ENCODE results near the gene CENPP. TPM values are rescaled to one million over a fixed set of nuclear protein-coding genes. Genes with fewer than 3 reads are reported as not detected.

Gene CENPP
- total RNA-seq, 1 donor from 2014 or later, result 1.9 TPM

DNA sequence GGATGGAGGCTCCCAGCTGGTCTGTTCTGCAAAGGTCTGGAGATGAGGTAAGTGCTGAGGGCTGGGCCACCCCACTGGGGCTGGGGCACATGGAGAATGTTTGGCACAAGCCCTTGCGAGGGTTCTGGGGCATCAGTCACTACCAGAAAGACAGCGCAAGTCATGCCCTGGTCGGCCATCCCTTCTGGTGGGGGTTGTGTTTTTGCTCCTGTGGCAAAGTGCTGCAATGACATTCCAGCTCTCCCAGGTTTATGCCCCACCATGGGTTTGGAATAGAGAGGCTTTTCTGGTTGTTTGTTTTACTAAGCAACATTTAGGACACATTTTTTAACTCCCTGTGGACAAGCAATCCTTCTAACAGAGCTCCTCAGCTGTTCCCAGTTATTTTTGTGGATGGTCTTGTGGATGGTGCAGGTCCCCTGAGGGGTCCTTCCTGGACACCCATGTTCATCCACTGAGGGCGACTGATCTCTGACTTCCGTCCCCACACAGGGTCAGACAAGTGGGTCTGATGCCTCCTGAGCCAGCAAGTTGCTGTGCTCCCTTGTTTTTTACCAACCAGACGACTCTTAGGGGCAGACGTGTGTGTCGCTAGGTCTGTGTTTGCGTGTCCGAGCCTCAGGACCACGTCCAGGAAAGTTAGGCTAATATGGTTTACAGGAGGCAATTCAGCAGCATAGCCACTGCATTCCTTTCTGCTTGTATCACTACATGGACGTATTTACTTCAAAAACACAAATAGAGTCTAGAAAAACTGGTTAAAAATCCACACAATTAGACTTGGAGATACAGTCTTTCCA is 274.9 kb downstream of the CENPP start:
- H3K4me2 ChIP-seq (ENCODE audit: low read length), result peak overlapping the region; percentile 72
- no peak for TF ChIP-seq EZH2 (IDR thresholded peaks at IDR 0.05; ENCODE audit: insufficient read depth, low read length)
- TF ChIP-seq, protein P1, sequence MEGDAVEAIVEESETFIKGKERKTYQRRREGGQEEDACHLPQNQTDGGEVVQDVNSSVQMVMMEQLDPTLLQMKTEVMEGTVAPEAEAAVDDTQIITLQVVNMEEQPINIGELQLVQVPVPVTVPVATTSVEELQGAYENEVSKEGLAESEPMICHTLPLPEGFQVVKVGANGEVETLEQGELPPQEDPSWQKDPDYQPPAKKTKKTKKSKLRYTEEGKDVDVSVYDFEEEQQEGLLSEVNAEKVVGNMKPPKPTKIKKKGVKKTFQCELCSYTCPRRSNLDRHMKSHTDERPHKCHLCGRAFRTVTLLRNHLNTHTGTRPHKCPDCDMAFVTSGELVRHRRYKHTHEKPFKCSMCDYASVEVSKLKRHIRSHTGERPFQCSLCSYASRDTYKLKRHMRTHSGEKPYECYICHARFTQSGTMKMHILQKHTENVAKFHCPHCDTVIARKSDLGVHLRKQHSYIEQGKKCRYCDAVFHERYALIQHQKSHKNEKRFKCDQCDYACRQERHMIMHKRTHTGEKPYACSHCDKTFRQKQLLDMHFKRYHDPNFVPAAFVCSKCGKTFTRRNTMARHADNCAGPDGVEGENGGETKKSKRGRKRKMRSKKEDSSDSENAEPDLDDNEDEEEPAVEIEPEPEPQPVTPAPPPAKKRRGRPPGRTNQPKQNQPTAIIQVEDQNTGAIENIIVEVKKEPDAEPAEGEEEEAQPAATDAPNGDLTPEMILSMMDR (IDR thresholded peaks at IDR 0.05; ENCODE audit: insufficient read depth, low read depth, low read length), result no peak
- no peaks in the 10 kb centered on the region for H3K27me3 ChIP-seq (ENCODE audit: insufficient read depth, low read length)
- Mint-ChIP-seq H3K27me3 (ENCODE audit: low read depth, unreplicated experiment) (no peaks in the 10 kb centered on the region), H3K4me3 (ENCODE audit: unreplicated experiment) (no peak overlapping the region), H3K36me3 (ENCODE audit: low read depth, unreplicated experiment) (peaks cover 7% of the 10 kb centered on the region), H3K9me3 (ENCODE audit: unreplicated experiment) (peaks cover 4% of the 10 kb centered on the region), H3K27ac (ENCODE audit: unreplicated experiment) (peak overlapping the region; percentile 78), H3K4me1 (ENCODE audit: low read depth, unreplicated experiment) (peaks cover 15% of the 10 kb centered on the region)
- H2AFZ ChIP-seq (ENCODE audit: low read depth, low read length), result peak overlapping the region; percentile 64
- H3K4me3 ChIP-seq (ENCODE audit: insufficient read depth, low read depth, low read length), result no peak overlapping the region
- no peaks in the 10 kb centered on the region for H3K36me3 ChIP-seq (ENCODE audit: insufficient read depth, low read length)
- peak; percentile 13 for FAIRE-seq
- peak overlapping the region; percentile 50 for H3K9ac ChIP-seq (ENCODE audit: low read length)
- peak; percentile 83 for DNase-seq (ENCODE audit: low read depth)
- H3K79me2 ChIP-seq (ENCODE audit: insufficient read depth, low read length), result no peaks in the 10 kb centered on the region
- peaks cover 13% of the 10 kb centered on the region for H3K4me1 ChIP-seq (ENCODE audit: insufficient read depth, low read length)
- H3K27ac ChIP-seq (ENCODE audit: low read depth, low read length), result peak overlapping the region; percentile 37
- no peaks in the 10 kb centered on the region for H4K20me1 ChIP-seq (ENCODE audit: insufficient read depth, low read length)
- no peaks in the 10 kb centered on the region for H3K9me3 ChIP-seq (ENCODE audit: insufficient read depth, low read depth, low read length)

DNA sequence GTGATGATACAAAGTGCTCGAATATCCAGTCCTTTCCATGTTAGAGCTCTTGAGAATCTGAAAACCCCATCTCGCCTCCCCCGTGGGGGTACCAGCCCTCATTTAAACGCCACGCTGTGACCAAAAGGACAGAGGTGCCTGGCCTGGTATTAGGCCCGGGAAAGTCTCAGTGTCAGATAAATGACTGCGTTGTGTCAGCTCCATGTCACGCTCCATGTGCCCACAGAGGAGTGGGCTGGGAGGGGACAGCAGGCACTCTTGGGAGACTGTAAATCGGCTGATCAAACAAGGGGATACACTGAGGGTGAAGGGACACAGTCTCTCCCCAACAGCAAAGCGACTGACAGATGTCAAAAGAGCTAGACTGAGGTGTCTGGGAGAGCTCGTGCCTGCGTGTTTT is 275.7 kb downstream of the CENPP start:
- Mint-ChIP-seq H3K36me3 (ENCODE audit: low read depth, unreplicated experiment) (peaks cover 7% of the 10 kb centered on the region), H3K27me3 (ENCODE audit: low read depth, unreplicated experiment) (no peaks in the 10 kb centered on the region), H3K27ac (ENCODE audit: unreplicated experiment) (peak overlapping the region; percentile 75), H3K4me3 (ENCODE audit: unreplicated experiment) (no peak overlapping the region), H3K9me3 (ENCODE audit: unreplicated experiment) (peaks cover 6% of the 10 kb centered on the region), H3K4me1 (ENCODE audit: low read depth, unreplicated experiment) (peaks cover 15% of the 10 kb centered on the region)
- Histone ChIP-seq H3K4me1 (ENCODE audit: insufficient read depth, low read length) (peaks cover 13% of the 10 kb centered on the region), H2AFZ (ENCODE audit: low read depth, low read length) (no peak overlapping the region), H4K20me1 (ENCODE audit: insufficient read depth, low read length) (no peaks in the 10 kb centered on the region), H3K9ac (ENCODE audit: low read length) (peak overlapping the region; percentile 50), H3K36me3 (ENCODE audit: insufficient read depth, low read length) (no peaks in the 10 kb centered on the region), H3K27ac (ENCODE audit: low read depth, low read length) (peak overlapping the region; percentile 37), H3K79me2 (ENCODE audit: insufficient read depth, low read length) (no peaks in the 10 kb centered on the region), H3K27me3 (ENCODE audit: insufficient read depth, low read length) (no peaks in the 10 kb centered on the region), H3K9me3 (ENCODE audit: insufficient read depth, low read depth, low read length) (no peaks in the 10 kb centered on the region), H3K4me2 (ENCODE audit: low read length) (peak overlapping the region; percentile 72), H3K4me3 (ENCODE audit: insufficient read depth, low read depth, low read length) (no peak overlapping the region)
- FAIRE-seq (no peak), DNase-seq (ENCODE audit: low read depth) (no peak)
- TF ChIP-seq, protein P1 (IDR thresholded peaks at IDR 0.05; ENCODE audit: insufficient read depth, low read depth, low read length), result no peak
- TF ChIP-seq EZH2 (IDR thresholded peaks at IDR 0.05; ENCODE audit: insufficient read depth, low read length), result no peak

DNA sequence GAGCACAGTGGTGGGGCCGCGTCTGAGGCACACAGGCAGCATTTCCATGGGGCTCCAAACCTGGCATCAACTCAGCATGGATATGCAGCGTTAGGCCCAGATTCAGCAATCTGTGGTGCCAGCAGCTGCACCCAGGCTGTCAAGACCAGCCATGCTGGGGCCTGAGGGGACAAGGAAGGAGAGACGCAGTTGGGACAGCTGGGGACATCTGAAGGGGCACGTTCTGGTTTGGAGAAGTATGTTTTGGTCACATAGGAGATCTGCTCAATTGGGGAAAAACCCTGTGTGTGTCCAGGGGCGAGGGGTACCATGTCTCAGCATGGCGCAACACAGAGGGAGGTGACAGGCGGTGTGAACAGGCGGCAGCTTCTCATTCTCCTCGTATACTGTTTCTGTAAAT is 276.7 kb downstream of the CENPP start:
- peaks cover 14% of the 10 kb centered on the region for H3K4me1 ChIP-seq (ENCODE audit: insufficient read depth, low read length)
- no peak overlapping the region for H2AFZ ChIP-seq (ENCODE audit: low read depth, low read length)
- H4K20me1 ChIP-seq (ENCODE audit: insufficient read depth, low read length), result no peaks in the 10 kb centered on the region
- no peak overlapping the region for H3K27ac ChIP-seq (ENCODE audit: low read depth, low read length)
- DNase-seq (ENCODE audit: low read depth), result no peak
- H3K79me2 ChIP-seq (ENCODE audit: insufficient read depth, low read length), result no peaks in the 10 kb centered on the region
- Mint-ChIP-seq H3K36me3 (ENCODE audit: low read depth, unreplicated experiment) (peaks cover 7% of the 10 kb centered on the region), H3K9me3 (ENCODE audit: unreplicated experiment) (peaks cover 6% of the 10 kb centered on the region), H3K27me3 (ENCODE audit: low read depth, unreplicated experiment) (no peaks in the 10 kb centered on the region), H3K27ac (ENCODE audit: unreplicated experiment) (no peak overlapping the region), H3K4me1 (ENCODE audit: low read depth, unreplicated experiment) (peaks cover 18% of the 10 kb centered on the region), H3K4me3 (ENCODE audit: unreplicated experiment) (no peak overlapping the region)
- H3K9me3 ChIP-seq (ENCODE audit: insufficient read depth, low read depth, low read length), result no peaks in the 10 kb centered on the region
- no peak for FAIRE-seq
- no peaks in the 10 kb centered on the region for H3K27me3 ChIP-seq (ENCODE audit: insufficient read depth, low read length)
- H3K4me3 ChIP-seq (ENCODE audit: insufficient read depth, low read depth, low read length), result no peak overlapping the region
- no peak for TF ChIP-seq EZH2 (IDR thresholded peaks at IDR 0.05; ENCODE audit: insufficient read depth, low read length)
- TF ChIP-seq, protein P1 (IDR thresholded peaks at IDR 0.05; ENCODE audit: insufficient read depth, low read depth, low read length), result no peak
- no peaks in the 10 kb centered on the region for H3K36me3 ChIP-seq (ENCODE audit: insufficient read depth, low read length)
- no peak overlapping the region for H3K9ac ChIP-seq (ENCODE audit: low read length)
- no peak overlapping the region for H3K4me2 ChIP-seq (ENCODE audit: low read length)

All from astrocyte (in vitro differentiated cells and primary cell).